BE2C (cell line): ENCODE data around the gene PDE6B.
"Not testable (repeated sequence)": the region's sequence is repeated elsewhere in the genome, so short reads cannot be mapped to it uniquely, and the experiment has no call there.

Experiments
- DNase-seq: peaks from one replicate; pipeline ENCODE4 v3.0.0-alpha.2; 2020
- H3K27me3 ChIP-seq: fragments of 250-450 bp; sonication (Bioruptor Pico); 2 replicates; pipeline ENCODE4 v1.5.1; 2020; ENCODE audit warnings: mild to moderate bottlenecking
- H3K36me3 ChIP-seq: fragments of 250-450 bp; sonication (Bioruptor Pico); 2 replicates; pipeline ENCODE4 v1.5.1; 2020; ENCODE audit warnings: mild to moderate bottlenecking
- H3K4me1 ChIP-seq: fragments of 250-450 bp; sonication (Bioruptor Pico); 2 replicates; pipeline ENCODE4 v1.5.1; 2020
- H3K4me3 ChIP-seq: 2 replicates; pipeline ENCODE4 v1.5.1; 2011; ENCODE audit warnings: low read depth, low read length
- H3K9me3 ChIP-seq: fragments of 250-450 bp; sonication (Bioruptor Pico); 2 replicates; pipeline ENCODE4 v1.5.1; 2020
- TF ChIP-seq, protein P1 (sequence below): IDR thresholded peaks from 2 replicates; pipeline ENCODE4 v1.5.1; 2012; ENCODE audit warnings: mild to moderate bottlenecking, low read depth, low read length

The PDE6B gene

DNA sequence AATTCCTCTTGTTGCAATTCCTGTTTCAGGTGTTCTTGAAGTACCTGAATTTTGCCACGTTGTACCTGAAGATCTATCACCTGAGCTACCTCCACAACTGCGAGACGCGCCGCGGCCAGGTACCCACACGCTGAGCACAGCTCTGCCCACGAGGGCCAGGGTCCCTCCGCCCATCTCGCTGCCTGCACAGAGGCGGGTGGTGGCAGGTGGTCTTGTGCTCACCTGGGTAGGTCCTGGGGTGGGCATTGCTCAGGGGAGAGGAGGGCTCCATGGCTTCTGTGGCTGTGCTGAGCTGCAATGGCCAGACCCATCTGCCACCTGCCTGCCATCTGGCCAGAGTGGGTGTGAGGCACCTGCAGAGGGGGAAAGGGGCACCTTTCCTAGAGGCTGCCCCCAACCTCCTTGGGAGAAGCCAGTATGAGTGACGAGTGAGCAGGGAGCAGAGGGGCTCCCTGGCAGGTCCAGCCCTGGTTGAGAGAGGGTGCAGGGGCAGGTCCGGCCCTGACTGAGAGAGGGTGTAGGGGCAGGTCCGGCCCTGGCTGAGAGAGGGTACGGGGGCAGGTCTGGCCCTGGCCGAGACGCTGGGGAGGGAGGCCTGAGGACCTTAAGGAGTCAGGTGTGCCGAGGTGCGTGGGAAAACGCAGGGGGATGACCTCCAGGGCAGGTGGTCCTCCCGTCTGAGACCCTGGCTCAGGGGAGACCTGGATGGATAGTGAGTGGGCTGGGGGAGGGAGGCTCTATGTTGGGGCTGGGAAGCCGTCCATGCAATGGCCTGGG lies 10.7 kb downstream of the PDE6B start:
- DNase-seq, result no peak
- TF ChIP-seq, protein P1, sequence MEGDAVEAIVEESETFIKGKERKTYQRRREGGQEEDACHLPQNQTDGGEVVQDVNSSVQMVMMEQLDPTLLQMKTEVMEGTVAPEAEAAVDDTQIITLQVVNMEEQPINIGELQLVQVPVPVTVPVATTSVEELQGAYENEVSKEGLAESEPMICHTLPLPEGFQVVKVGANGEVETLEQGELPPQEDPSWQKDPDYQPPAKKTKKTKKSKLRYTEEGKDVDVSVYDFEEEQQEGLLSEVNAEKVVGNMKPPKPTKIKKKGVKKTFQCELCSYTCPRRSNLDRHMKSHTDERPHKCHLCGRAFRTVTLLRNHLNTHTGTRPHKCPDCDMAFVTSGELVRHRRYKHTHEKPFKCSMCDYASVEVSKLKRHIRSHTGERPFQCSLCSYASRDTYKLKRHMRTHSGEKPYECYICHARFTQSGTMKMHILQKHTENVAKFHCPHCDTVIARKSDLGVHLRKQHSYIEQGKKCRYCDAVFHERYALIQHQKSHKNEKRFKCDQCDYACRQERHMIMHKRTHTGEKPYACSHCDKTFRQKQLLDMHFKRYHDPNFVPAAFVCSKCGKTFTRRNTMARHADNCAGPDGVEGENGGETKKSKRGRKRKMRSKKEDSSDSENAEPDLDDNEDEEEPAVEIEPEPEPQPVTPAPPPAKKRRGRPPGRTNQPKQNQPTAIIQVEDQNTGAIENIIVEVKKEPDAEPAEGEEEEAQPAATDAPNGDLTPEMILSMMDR, result no peak
- no peaks in the 10 kb centered on the region for H3K27me3 ChIP-seq
- no peak overlapping the region for H3K4me3 ChIP-seq
- no peaks in the 10 kb centered on the region for H3K4me1 ChIP-seq
- H3K9me3 ChIP-seq, result no peaks in the 10 kb centered on the region; the same call in none of the 2 replicates
- no peaks in the 10 kb centered on the region for H3K36me3 ChIP-seq

DNA sequence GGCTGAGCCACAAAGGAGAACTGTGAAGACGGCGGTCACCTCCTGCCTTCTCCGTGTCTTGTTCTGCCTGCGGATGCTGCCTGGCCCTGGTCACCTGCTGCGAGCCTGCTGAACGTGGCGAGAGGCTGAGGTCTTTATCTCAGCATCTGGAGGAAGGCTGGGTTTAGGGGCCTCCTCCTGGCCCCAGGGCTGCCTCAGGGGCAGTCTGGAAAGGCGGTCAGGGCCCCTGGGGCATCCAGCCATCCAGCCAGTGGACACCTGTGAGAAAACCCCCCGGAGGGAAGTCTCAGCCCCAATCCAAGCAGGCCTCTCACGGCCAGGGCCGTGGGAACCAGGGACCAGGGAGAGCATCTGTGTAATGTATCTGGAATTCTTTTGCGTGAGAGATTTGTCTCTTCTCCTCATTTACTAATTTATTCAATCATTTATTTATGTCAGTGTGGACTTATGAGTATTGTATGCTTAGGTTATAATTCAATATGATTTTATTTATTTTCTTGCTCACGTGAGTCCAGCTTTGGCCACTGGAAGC lies 11.3 kb downstream of the PDE6B start:
- Histone ChIP-seq H3K9me3 (no peaks in the 10 kb centered on the region; the same call in none of the 2 replicates), H3K4me3 (no peak overlapping the region), H3K4me1 (no peaks in the 10 kb centered on the region), H3K27me3 (no peaks in the 10 kb centered on the region), H3K36me3 (no peaks in the 10 kb centered on the region)
- TF ChIP-seq, protein P1, result no peak
- no peak for DNase-seq

DNA sequence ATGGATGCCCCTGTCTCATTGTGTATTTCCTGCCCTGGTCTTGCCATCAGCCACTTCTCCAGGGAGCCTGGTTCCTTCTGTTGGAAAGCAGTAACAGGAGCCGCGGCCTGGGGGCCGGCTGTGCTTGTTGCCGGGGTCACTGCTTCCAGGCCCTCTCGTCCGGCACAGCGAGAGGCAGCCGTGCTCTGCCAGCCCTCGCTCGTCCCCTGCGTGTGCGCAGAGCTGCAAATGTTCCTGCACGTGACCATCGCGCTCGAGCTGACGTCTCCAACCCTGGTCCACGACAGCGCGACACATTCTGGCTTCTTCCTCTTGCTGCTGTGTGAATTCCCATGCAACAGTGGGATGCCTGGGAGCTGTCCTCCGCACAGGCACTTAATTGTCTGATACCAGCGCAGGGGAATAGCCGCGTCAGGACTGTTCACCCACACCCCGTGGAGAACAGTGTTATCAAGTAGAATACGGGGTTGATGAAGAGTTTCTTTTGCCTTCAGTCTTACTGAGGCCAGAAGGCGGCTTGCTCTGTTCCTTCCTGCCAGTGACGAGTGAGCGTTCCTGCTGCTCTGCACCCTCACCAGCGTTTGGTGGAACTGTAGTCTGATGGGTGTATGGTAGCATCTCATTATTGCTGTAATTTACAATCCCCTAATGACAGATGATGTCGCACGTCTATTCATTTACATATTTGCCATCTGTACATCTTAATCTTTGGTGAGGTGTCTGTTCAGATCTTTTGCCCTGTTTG lies 12.3 kb downstream of the PDE6B start:
- H3K9me3 ChIP-seq, result no peaks in the 10 kb centered on the region; the same call in none of the 2 replicates
- H3K27me3 ChIP-seq, result no peaks in the 10 kb centered on the region
- no peaks in the 10 kb centered on the region for H3K4me1 ChIP-seq
- no peak for DNase-seq
- H3K36me3 ChIP-seq, result no peaks in the 10 kb centered on the region
- H3K4me3 ChIP-seq, result no peak overlapping the region
- TF ChIP-seq, protein P1, result no peak

DNA sequence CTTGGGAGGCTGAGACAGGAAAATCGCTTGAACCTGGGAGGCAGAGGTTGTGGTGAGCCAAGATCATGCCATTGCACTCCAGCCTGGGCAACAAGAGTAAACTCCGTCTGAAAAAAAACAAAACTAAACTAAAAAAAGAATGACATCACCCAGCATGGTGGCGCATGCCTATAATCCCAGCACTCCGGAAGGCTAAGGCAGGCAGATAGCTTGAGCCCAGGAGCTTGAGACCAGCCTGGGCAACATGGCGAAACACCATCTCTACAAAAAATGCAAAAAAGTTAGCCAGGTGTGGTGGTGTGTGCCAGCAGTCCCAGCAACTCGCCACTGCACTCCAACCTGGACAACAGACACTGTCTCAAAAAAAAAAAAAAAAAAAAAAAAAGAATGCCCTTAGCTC lies 17.0 kb downstream of the PDE6B start:
- not testable (repeated sequence) for H3K9me3 ChIP-seq, H3K36me3 ChIP-seq, H3K4me3 ChIP-seq, DNase-seq, H3K27me3 ChIP-seq, H3K4me1 ChIP-seq

DNA sequence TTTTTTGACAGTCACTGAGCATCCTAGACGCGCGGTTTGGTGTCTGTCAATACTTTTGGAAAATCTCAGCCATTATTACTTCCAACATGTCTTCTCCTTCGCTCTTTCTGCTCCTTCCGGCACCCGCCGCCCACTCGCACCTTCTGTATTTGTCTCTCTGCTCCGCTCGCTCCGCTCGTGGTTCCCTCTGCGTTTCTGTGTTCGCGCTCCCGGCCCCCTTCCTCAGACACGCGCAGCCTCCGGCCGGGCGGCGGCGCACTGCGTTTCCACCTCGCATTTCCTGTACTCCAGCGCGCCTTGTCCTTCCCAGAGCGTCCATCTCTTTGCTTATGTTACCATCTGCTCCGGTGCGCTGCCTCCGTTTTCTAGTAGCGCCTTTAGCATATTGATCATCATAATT lies 21.1 kb downstream of the PDE6B start:
- H3K4me3 ChIP-seq, result peak overlapping the region; percentile 61
- H3K27me3 ChIP-seq, result peaks cover 8% of the 10 kb centered on the region
- no peaks in the 10 kb centered on the region for H3K9me3 ChIP-seq
- peak; percentile 72 for DNase-seq
- no peaks in the 10 kb centered on the region for H3K4me1 ChIP-seq
- no peaks in the 10 kb centered on the region for H3K36me3 ChIP-seq
- TF ChIP-seq, protein P1, result peak; percentile 36; the same call in 1 of the 2 replicates

DNA sequence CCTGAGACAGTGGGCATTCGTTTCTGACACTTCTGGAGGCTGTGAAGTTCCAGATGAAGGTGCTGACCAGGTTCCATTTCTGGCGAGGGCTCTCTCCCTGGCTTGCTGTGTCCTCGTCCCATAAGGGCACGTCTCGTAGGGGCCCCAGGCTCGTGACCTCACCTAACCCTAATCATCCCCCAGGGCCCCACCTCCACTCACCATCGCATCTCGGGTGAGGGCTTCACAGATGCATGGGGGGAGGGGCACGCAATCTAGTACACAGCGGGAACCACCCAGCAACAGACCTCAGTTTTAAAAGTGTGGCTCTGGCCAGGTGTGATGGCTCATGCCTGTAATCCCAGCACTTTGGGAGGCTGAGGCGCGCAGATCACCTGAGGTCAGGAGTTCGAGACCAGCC lies 22.1 kb downstream of the PDE6B start:
- Histone ChIP-seq H3K36me3 (no peaks in the 10 kb centered on the region), H3K27me3 (peaks cover 12% of the 10 kb centered on the region), H3K4me3 (no peak overlapping the region), H3K9me3 (no peaks in the 10 kb centered on the region), H3K4me1 (no peaks in the 10 kb centered on the region)
- peak; percentile 8 for DNase-seq
- TF ChIP-seq, protein P1, result no peak
